OCI-LY3 (cell line): ENCODE results near the gene DNAI7.

Experiments
- H2AFZ ChIP-seq: fragments of 200-600, 300-600 bp; shearing (Covaris generic); 2 replicates; pipeline ENCODE4 v1.6.0; 2014; ENCODE audit warnings: antibody characterized with exemption, low read depth, low read length
- H3K27ac ChIP-seq: fragments of 200-600, 300-600 bp; sonication (generic); 2 replicates; pipeline ENCODE4 v1.5.1; 2014; ENCODE audit warnings: mild to moderate bottlenecking, low read length, moderate library complexity, mixed read lengths
- H3K27me3 ChIP-seq: fragments of 200-600, 300-600 bp; sonication (generic); 2 replicates; pipeline ENCODE4 v1.6.1; 2014; ENCODE audit warnings: low read depth, low read length, mixed read lengths
- H3K36me3 ChIP-seq: fragments of 200-600, 300-600 bp; sonication (generic); replicated peaks from 2 replicates; pipeline ENCODE3; 2014; ENCODE audit warnings: low read depth, low read length, mixed read lengths
- H3K4me1 ChIP-seq: fragments of 300-600, 200-600 bp; sonication (generic); 2 replicates; pipeline ENCODE4 v1.6.1; 2014; ENCODE audit warnings: low read length, mixed read lengths
- H3K4me2 ChIP-seq: fragments of 200-600, 300-600 bp; sonication (generic); 2 replicates; pipeline ENCODE4 v1.6.1; 2014; ENCODE audit warnings: low read length, mixed read lengths
- H3K4me3 ChIP-seq: fragments of 300-600, 200-600 bp; sonication (generic); 2 replicates; pipeline ENCODE4 v1.5.1; 2014; ENCODE audit warnings: antibody characterized with exemption, mild to moderate bottlenecking, low read length, moderate library complexity
- H3K79me2 ChIP-seq: fragments of 300-600, 200-600 bp; shearing (Covaris generic); 2 replicates; pipeline ENCODE4 v1.6.1; 2014; ENCODE audit warnings: mild to moderate bottlenecking, low read length, mixed read lengths
- H3K9ac ChIP-seq: fragments of 300-600, 200-600 bp; shearing (Covaris generic); 2 replicates; pipeline ENCODE4 v1.6.0; 2014; ENCODE audit warnings: mild to moderate bottlenecking, low read length, moderate library complexity
- H3K9me3 ChIP-seq: fragments of 200-600, 300-600 bp; shearing (Covaris generic); 2 replicates; pipeline ENCODE4 v1.6.1; 2014; ENCODE audit warnings: low read length, mixed read lengths; ENCODE audit not compliant: insufficient read depth
- H4K20me1 ChIP-seq: fragments of 200-600, 300-600 bp; sonication (generic); 2 replicates; pipeline ENCODE4 v1.6.1; 2016; ENCODE audit warnings: low read length, mixed read lengths; ENCODE audit not compliant: insufficient read depth
- CTCF ChIP-seq: fragments of 200-600, 300-600 bp; sonication (generic); IDR thresholded peaks from 2 replicates; pipeline ENCODE4 v1.5.1; 2014; ENCODE audit warnings: antibody characterized with exemption, low read length, low read depth
- EZH2phosphoT487 ChIP-seq: fragments of 200-600 bp; shearing (Covaris generic); IDR thresholded peaks from 2 replicates; pipeline ENCODE4 v1.6.1; 2018; ENCODE audit warnings: antibody characterized with exemption, mixed run types, low read depth

DNAI7 gene

GRCh38 chr12:25241167-25242020, 46.4 kb upstream of the DNAI7 start:
- Histone ChIP-seq H3K9me3 (no peaks in the 10 kb centered on the region), H3K4me2 (peak overlapping the region; percentile 38), H3K27me3 (no peaks in the 10 kb centered on the region), H3K9ac (0 out of 2 replicates have a peak overlapping the region, but pooled peaks have one; percentile 2), H3K27ac (peak overlapping the region; percentile 23), H3K36me3 (peaks cover 50% of the 10 kb centered on the region), H2AFZ (no peak overlapping the region), H3K4me3 (no peak overlapping the region), H3K79me2 (peaks cover 72% of the 10 kb centered on the region), H4K20me1 (peaks cover 59% of the 10 kb centered on the region), H3K4me1 (peaks cover 18% of the 10 kb centered on the region)
- TF ChIP-seq CTCF (peak; percentile 85), EZH2phosphoT487 (no peak)

- H3K9ac ChIP-seq: no peak overlapping the region
- no peaks in the 10 kb centered on the region for H3K9me3 ChIP-seq
- H3K4me1 ChIP-seq: peaks cover 9% of the 10 kb centered on the region
- H3K27me3 ChIP-seq: no peaks in the 10 kb centered on the region
- no peak overlapping the region for H3K4me2 ChIP-seq
- TF ChIP-seq EZH2phosphoT487: no peak
- TF ChIP-seq CTCF: no peak
- no peak overlapping the region for H3K27ac ChIP-seq
- H4K20me1 ChIP-seq: peaks cover 62% of the 10 kb centered on the region
- H3K4me3 ChIP-seq: no peak overlapping the region
- H3K79me2 ChIP-seq: peaks cover 67% of the 10 kb centered on the region
- H3K36me3 ChIP-seq: peaks cover 50% of the 10 kb centered on the region
- H2AFZ ChIP-seq: no peak overlapping the region
These were observed 41.7 kb upstream of the DNAI7 start for GRCh38 chr12:25236626-25237025.

GRCh38 chr12:25236190-25236589, 41.2 kb upstream of the DNAI7 start:
- no peaks in the 10 kb centered on the region for H3K9me3 ChIP-seq
- H3K4me2 ChIP-seq: no peak overlapping the region
- no peak overlapping the region for H3K9ac ChIP-seq
- H4K20me1 ChIP-seq: peaks cover 65% of the 10 kb centered on the region
- peaks cover 4% of the 10 kb centered on the region; the same call in 1 of the 2 replicates for H3K4me1 ChIP-seq
- no peak overlapping the region for H3K27ac ChIP-seq
- no peak overlapping the region for H3K4me3 ChIP-seq
- TF ChIP-seq CTCF: no peak
- no peak for TF ChIP-seq EZH2phosphoT487
- H3K79me2 ChIP-seq: peaks cover 67% of the 10 kb centered on the region
- peaks cover 54% of the 10 kb centered on the region for H3K36me3 ChIP-seq
- no peaks in the 10 kb centered on the region for H3K27me3 ChIP-seq
- H2AFZ ChIP-seq: no peak overlapping the region

GRCh38 chr12:25213338-25213737, 18.4 kb upstream of the DNAI7 start:
- Histone ChIP-seq H3K4me3 (no peak overlapping the region), H3K9me3 (no peaks in the 10 kb centered on the region), H3K4me2 (no peak overlapping the region), H3K4me1 (no peaks in the 10 kb centered on the region), H3K36me3 (peaks cover 8% of the 10 kb centered on the region), H4K20me1 (peaks cover 14% of the 10 kb centered on the region; the same call in 1 of the 2 replicates), H2AFZ (no peak overlapping the region), H3K27ac (no peak overlapping the region), H3K79me2 (no peaks in the 10 kb centered on the region), H3K9ac (no peak overlapping the region), H3K27me3 (no peaks in the 10 kb centered on the region)
- no peak for TF ChIP-seq EZH2phosphoT487
- TF ChIP-seq CTCF: no peak
